Activated CD4-positive, alpha-beta T cell treated with anti-CD3 and anti-CD28 coated beads, Interleukin-2, amount 50 U/mL, for 16 hours (primary cell): Measurements from ENCODE around the gene SAFB.
"Not testable (repeated sequence)": the region's sequence is repeated elsewhere in the genome, so short reads cannot be mapped to it uniquely, and the experiment has no call there.

Experiments
- DNase-seq: peaks from one replicate; pipeline ENCODE4 v3.0.0-alpha.2; 2020

The SAFB gene

DNA sequence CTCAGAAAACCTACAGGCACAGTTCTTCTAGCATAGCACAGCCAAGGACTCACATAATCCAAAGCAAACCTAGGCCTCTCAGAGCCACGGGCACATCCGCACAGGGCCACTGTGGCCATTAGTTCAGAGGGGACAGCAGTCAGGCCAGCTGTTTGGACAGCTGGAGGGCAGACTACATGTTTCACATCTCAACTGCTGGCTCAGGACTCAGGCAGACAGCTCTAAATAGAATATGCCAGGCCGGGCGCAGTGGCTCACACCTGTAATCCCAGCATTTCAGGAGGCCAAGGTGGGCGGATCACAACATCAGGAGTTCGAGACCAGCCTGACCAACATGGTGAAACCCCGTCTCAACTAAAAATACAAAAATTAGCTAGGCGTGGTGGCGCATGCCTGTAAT, 27.1 kb upstream of the SAFB start:
- no peak for DNase-seq

DNA sequence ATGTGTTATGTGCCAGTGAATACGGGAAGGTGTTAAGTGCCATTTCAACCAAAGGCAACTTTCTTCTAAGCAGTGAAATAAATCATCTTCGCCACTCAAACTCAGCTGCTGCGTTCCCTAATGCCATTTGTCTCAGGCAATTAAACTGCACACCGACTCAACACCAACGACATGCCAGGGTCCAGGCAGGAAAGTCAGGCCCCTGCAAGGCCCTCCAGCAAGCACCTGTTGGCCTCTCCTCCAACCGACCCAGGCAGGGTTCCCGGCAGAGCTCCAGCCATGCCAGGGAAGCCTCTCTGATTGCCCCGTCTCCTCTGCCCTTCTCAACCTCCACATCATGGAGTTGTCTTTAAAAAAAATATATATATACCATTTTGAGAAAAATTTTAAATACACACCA, 22.1 kb upstream of the SAFB start:
- DNase-seq = no peak

DNA sequence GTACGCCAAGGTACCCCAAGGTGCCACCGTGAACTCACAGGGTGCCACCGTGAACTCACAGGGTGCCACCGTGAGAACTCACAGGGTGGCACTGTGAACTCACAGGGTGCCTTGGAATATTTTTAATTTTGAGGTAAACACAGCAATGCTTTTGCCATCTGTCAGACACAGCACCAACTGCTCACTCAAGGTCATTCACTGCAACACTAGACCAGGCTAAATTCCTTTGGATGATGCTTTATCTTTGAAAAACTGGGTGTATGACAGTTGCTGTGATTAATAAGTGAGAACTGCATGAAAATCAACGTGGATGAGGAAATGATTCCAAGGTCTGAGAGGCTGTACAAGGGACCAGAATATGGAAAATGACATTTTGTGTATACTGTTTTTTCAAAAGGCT, 19.3 kb upstream of the SAFB start:
- no peak for DNase-seq

DNA sequence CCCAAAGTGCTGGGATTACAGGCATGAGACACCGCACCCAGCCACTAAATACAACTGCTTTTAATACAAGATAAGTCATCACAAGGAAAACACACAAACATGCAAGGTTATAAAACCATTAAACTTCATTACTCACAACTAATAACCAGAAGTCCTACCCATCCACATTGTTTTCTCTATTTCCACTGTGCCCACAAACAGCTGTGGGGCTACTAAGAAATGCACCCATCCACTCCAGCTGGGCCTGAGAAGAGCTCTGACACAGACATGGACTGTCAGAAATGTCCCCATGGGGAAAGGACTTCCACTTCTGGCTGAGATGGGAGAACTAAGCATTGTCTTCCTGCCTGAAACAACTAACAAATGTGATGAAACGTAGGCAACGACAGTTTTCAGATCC, 17.5 kb upstream of the SAFB start:
- no peak for DNase-seq

DNA sequence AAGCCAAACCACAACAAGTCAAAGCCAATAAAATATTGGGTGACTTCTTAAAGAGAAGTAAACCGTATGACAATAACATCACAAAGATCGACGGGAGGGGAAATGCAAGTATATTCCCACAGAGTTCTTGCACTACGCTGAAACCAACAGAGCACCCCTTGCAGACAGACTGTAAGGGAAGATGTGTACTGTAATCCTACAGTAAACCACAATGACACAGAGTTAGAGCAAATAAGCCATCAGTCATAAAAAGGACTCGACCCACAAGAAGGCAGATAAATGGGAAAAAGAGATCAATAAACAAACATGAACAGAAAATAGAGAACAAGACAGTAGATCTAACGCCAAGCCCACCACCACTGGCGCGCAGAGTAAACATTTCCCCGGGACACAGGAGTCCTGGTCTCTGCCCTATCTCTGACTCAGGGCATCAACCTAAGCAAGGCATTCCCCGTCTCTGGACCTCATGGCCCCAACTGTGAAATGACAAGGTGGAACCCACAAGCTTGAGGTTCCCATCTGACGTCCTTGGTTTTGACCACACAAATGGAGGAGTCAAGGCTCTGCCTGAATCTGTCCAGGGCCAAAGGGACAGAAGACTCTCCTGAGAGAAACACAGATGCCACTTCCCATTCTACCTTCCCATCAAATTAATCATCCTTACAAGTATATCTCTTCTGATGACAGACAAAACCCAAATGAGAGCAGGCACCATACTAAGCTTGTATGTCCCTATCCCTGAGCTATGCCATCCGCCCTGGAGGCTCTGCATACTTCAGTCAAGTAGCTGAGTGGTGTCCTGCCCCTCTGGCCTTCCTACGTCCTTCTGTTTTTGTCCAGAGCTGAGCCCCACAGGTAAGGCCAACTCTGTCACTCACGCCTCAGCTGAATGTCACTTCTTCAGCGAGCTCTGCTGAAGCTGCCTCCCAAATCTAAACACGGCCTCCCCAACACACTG, 15.3 kb upstream of the SAFB start:
- no peak for DNase-seq

DNA sequence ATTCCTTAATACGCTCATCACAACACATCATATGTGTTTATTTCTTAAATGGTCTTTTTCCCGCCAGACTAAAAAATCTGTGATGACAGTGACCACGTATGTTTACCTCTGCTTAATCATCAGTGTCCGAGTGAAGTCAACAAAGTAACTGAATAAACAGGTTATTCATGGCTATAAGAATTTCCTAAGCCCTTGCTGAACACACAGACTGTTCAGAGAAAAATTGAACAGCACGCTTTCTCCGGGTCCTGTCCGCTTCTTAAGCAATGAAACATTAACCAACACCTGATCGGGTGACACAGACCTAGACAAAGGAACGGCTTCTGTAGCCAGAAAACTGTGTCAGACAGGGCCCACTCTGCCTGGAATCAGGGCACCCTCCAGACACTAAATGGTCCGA, 14.6 kb upstream of the SAFB start:
- no peak for DNase-seq

DNA sequence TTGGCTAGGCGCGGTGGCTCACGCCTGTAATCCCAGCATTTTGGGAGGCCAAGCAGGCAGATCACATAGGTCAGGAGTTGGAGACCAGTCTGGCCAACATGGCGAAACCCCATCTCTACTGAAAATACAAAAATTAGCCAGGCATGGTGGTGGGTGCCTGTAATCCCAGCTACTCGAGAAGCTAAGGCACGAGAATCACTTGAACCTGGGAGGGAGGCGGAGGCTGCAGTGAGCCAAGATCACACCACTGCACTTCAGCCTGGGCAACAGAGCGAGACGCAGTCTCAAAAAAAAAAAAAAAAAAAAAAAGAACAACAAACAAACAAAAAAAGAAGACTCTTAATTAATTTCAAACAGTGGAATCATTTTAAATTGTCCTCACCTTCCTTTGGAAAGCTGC, 14.1 kb upstream of the SAFB start:
- DNase-seq = not testable (repeated sequence)

DNA sequence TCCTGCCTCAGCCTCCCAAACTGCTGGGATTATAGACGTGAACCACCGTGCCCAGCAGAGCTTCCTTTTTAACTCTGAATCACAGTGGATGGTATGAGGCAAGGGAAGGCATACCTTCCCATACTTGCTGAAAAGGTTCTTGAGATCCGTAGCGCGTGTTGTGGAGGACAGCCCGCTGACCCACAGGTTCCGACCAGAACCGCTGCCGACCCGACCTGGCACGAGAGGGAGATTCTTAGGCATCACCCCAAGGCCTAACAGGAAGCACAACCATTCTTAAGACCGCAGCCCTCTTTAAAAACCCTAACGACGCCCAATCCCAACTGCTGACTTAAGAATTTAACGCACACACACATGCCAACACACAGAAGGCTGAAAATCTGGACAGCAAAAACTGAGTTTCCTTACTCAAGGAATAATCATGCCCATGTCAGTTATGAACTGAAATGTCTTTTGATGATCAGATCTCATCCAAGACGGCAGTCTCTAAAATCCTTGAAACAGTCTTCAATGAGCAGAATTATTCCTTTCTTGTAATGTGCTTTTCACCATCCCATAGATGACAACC, 12.9 kb upstream of the SAFB start:
- no peak for DNase-seq

DNA sequence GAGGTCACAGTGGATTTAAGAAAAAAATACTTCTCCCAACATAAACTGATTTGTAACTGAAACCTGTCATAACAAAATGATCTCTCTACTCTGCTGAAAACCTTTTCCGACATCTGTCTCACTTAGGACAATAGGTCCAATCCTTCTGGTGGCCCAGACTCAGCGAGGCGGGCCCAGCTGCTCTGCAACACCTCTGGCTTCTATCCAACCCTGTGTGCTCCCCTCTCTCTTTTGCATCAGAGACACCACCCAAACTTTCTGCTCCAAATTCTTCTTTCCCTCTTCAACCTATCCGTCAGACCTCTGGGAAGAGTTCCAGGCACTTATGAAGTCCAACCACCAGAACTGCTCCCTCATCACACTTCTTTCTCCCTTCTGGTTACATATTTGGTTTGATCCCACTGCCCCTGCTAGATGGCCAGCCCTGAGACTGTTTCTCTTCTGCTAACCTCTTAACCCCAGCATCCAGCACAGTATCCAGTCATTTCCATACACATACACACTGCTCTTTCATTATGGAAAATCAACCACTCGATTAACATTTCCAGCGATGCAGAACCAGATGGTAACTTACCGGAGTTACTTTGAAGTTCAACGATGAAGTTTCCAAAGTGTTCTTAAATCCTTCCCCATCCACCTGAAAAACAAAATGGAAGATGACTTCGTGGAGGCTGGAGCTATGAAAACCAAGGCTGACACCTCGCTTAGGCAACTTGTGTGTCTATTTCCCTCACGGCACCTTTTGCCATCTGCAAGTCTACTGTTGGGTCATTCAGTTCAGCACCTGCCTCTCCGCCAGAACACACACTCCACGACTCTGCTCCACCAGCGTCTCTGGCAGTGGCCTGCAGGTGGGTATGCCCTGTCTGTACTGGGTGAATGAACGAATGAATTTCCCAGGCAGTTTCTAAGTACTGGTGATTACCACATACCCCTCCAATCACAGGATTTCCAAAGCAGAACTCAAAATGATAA, 9.7 kb upstream of the SAFB start:
- no peak for DNase-seq

DNA sequence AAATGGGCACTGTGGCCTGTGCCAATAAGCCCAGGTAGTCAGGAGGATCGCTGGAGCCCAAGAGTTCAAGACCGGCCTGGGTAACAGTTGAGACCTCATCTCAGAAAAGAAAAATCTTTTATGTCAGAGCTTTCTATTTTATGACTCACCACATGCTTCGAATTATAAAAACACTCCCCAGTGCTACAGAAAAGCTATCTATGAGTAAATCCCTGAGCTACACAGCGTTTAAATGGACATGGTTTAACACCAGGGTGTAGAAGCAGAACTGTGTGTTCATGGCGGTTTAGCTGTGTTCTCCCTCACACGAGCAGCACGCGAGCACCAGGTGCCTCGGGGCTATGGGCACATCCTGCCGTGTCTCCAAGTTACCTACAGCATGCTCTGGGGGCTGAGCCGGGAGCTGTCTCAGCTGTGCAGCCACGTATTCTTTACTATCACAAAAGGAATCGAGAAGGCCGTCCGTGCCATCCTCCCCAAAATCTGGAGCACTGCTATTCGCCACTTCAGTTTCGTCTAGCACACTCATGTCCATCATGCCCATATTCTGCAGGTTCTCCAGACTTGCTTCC, 7.0 kb upstream of the SAFB start:
- no peak for DNase-seq

DNA sequence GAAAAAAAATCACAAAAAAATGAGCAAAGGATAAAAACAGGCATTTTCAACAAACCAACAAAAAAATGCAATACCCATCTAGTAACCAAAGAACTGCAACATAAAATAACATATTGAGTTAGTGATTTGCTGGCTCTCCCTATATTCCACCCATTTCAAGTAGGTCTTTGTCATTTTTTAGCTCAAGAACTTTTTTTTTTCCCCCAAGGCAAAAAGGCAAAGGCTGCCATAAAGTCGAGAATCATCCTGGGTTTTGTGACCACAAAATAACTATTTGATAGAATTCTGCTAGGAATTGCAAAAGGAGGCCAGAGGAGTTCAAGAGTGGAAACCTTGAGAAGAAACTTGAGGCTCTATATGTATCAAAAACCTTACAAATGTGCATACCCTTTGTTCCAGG, 5.8 kb upstream of the SAFB start:
- no peak for DNase-seq

DNA sequence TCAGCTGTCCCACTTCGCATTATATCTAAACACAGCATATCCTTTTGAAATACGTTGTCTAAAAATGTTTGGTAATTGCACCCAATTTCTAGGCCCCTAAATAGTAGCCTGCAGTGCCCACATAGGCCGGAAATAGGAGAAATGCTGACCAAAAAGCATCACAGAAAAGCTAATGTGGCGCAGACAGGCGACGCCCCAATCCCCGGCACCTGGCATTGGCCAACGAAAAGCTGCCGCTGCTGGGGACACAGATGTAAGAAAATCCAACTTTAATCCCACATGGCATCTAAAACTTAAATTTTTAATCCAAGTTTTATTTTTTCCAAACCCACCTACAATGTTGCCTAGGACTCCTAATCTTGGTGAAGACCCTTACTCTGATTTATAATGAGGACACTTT, 4.3 kb upstream of the SAFB start:
- DNase-seq = no peak

DNA sequence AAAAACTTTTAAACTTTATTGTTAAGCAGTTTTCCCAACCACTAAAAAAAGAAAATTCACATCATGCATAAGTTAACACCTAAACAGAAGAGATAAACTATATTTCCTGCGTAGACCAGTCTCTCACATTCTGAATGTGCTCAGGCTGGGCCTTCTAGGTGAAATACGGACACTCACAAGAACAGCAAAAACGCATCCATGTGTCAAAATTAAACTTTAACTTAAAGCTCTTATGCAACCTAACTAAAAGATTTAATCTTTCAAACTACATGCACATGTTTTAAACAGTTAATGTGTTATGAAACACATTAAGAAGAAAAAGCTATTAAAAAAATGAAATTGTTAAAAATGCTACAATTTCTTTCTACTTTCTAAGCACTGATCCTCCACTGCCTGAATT, 2.9 kb upstream of the SAFB start:
- no peak for DNase-seq

DNA sequence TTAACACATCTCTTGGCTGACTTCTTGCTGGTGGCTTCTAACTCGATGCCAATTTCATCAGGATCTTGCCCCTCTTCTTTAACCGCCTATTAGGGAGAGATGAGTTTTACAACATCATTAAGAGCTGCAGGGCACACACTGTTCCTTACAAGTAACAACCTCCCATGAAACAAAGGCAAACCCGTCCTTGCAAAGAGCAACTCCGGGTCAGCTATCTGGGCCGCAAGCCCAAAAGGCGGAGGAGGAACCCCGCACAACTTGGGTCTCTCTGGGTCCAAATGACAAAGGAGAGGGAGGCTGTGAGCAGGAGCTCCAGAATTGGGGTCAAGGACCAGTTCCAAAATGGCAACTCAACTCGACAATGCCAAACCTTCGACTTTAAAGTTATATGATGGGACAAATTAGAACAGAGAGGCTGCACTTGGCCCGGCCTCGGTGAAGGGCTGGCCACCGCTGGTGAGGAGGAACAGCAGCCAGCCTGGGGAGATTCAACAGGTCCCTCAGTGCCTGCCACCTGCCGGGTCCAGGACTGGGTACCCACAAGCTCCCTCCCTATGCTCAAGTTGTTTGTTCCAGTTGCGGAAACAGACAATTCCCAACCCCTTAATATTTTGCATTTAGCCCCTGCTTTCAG, 1.5 kb upstream of the SAFB start:
- DNase-seq = no peak

DNA sequence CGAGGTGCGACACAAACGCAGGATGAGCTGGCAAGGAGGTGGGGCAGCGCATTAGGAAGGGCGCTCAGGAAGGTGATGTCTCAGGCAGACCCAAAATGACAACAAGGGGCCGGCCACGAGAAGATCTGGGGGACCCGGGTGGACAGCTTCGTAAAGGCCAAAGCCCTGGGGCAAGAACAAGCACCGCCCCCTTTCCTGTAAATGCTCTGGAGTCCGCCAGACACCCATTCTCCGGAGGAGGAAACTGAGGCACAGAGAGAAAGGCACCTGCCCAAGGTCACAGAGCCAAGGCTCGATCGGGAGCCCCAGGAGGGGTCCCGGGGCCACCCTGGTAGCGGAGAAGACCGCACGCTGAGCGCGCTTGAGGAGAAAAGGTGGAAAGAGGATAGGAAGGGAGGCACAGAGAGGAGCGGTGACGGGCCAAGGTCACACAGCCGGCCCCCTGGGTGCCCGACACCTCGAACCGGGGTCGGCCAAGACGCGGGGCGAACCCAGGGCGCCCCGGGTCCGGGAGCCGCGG, 878 bp upstream of the SAFB start:
- DNase-seq = no peak

DNA sequence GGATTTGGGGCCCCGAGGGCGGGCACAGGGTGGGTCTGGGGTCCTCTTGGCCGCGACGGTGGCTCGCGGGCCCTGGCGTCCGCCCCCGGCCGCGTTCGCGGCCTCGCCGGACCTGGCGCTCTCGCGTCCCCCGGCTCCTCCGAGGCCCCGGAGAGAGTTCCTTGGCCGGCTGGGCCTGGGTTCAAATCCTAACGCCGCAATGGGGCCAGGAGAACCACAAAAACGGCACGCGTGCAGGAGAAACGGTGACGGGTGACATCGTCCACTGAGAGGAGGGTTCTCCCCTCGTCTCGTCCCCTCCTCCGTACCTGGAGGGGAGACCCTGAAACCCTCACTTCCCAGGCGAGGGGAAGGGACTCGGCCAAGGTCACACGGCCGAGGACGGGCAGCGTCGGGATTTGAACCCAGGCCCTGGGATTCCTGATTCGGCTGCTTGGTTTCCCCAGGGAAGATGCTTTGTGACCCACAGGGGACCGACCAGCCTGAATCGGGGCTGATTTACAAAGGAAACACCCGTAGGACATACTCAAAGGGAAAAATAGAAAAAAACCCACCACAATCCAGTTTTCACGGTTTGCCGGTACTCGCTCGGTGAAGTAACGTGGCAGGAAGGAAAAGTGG, 624 bp downstream of the SAFB start:
- no peak for DNase-seq

DNA sequence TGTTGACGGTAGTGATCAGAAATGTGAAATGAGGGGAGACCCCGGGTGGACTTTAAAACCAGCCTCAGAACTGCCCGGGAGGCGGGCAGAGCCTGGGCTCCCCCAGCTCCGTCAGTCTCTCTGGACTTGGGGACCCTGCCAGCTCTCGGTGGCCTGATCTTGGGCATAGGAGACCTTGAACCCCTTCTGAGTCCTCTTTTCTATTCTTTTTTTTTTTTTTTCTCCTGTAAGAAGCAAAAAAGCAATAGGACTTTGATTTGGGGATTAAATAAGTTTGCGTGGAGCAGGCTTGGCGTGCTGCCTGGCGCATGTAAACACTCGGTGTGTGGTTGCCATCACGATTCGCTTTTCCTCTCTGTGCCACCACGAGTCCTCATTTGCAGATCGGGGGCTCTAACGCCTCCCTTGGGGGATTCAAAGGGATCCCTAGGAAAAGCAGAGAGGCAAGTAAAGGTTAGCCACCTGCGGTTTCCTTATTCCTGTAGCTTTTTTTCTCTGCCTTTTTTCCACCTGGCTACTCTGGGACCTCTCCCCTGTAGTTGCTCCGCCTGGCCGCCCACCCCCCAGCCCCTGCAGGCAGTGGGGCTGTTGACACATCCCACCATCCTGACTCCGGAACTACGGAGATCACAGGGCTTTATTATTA, 1.3 kb downstream of the SAFB start:
- no peak for DNase-seq

DNA sequence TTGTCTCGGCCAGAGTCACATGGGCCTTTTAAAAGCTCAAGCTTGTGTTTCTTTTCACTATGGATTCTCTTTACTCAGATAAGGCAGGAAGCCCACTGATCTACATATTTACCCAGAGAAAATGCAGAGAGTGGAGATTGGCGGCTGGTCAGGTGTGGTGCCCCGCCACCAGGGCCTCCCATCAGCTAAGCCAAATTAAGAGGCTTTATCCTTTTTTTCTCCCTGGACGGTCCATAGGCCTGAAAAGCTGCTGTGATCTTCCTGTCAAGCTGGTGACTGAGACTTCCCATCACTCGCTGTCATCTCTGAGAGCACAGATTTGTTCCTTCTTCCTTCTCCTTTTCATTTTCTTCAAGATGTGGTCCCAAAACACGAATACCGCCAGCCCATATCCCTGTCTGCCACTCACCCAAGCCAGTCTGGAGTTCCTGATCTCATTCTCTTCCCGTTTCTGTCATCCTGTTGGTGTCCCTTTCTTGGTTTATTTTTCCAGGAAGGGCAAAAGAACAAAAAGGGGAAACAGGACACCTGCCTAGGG, 1.9 kb downstream of the SAFB start:
- no peak for DNase-seq

DNA sequence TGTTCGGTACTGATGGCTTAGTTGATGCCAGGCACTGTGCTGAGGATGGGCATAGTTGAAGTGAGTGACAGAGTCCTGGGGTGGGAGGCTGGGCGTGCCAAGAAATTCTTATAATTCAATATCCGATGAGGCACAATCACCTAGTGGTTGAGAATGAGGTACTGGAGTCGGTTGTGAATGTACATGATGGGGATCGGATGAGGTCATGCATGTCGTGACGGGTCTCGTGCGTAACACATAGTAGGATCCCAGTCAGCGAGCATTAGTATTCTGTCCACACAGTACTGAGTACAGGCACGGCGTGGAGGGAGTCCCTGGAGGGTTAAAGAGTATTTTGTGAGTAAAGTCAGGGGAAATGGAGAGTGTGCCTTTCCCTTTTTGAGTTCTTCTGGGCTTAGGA, 2.8 kb downstream of the SAFB start:
- DNase-seq = no peak

DNA sequence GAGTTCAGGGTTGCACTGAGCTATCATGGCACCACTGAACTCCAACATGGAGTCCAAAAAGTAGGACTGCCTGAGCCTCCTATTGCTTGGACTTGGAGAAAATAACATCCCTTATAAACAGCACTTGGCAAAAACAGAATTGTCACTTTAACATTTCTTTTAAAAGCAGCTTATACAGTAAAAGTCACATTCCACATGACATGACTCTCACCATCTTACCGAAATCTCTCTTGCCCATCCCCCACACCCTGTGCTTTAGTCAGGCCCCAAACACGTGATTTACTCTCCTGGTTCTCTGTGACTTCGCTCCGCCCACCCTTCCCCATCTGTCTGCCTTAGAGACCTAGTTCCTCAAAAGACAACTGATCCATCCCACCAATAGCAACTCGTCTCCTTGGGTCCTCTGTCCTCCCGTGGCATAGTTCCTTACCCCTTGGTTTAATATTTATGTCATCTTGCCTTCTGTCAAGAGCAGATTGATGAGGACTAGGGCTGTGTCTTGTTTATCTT, 4.6 kb downstream of the SAFB start:
- peak; percentile 38 for DNase-seq

DNA sequence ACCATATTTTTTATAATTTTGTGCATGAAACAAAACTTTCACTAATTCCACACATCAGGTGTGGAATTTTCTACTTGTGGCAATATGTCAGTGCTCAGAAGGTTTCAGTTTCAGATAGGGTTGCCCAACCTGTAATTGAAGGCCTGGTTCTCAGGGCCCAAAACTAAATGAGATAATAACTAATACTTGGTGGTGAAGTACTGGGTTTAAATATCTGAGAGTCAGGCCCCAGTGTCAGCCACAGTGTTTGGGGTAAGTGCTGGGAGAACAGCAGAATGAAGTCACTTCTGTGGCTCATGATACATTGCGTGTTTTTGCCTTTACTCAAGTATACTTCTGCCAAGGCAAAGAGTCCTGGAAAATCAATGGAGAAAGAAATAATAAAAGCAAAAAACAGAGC, 5.6 kb downstream of the SAFB start:
- DNase-seq = no peak
